HG02678 (cell line): ENCODE measurements around the gene GULP1.
"Not testable (repeated sequence)": the region's sequence is repeated elsewhere in the genome, so short reads cannot be mapped to it uniquely, and the experiment has no call there.

Experiments used
- ATAC-seq: cut with Tn5 transposase; IDR thresholded peaks from one replicate; pipeline ENCODE4 v1.9.1; 2021; ENCODE audit warnings: mild to moderate bottlenecking, moderate library complexity; ENCODE audit not compliant: unreplicated experiment

GULP1 gene

GRCh38 chr2:188596054-188596453, 304.4 kb downstream of the GULP1 start:
- ATAC-seq: no peak

- no peak for ATAC-seq
Measured at GRCh38 chr2:188598551-188598950, 306.9 kb downstream of the GULP1 start.

GRCh38 chr2:188599140-188599539, 307.5 kb downstream of the GULP1 start:
- no peak for ATAC-seq

GRCh38 chr2:188600536-188601210, 309.0 kb downstream of the GULP1 start:
- no peak for ATAC-seq

GRCh38 chr2:188601391-188601790, 309.7 kb downstream of the GULP1 start:
- no peak for ATAC-seq

- no peak for ATAC-seq
Measured at GRCh38 chr2:188601927-188602326, 310.3 kb downstream of the GULP1 start.

GRCh38 chr2:188604579-188604978, 312.9 kb downstream of the GULP1 start:
- no peak for ATAC-seq

GRCh38 chr2:188605609-188606584, 314.2 kb downstream of the GULP1 start:
- not testable (repeated sequence) for ATAC-seq

GRCh38 chr2:188606596-188606995, 314.9 kb downstream of the GULP1 start:
- not testable (repeated sequence) for ATAC-seq

GRCh38 chr2:188607501-188607900, 315.8 kb downstream of the GULP1 start:
- no peak for ATAC-seq

- ATAC-seq: no peak
Measured at GRCh38 chr2:188609321-188610049, 317.8 kb downstream of the GULP1 start.

- ATAC-seq: no peak
Measured at GRCh38 chr2:188610050-188610444, 318.4 kb downstream of the GULP1 start.

- no peak for ATAC-seq
Measured at GRCh38 chr2:188610827-188611226, 319.2 kb downstream of the GULP1 start.

- ATAC-seq: no peak
Measured at GRCh38 chr2:188619146-188619545, 327.5 kb downstream of the GULP1 start.

- no peak for ATAC-seq
Measured at GRCh38 chr2:188620916-188621315, 329.2 kb downstream of the GULP1 start.

- no peak for ATAC-seq
Measured at GRCh38 chr2:188622601-188623260, 331.1 kb downstream of the GULP1 start.

- ATAC-seq: no peak
Measured at GRCh38 chr2:188623995-188624643, 332.4 kb downstream of the GULP1 start.

- ATAC-seq: no peak
Measured at GRCh38 chr2:188627471-188627870, 335.8 kb downstream of the GULP1 start.

GRCh38 chr2:188628989-188629752, 337.5 kb downstream of the GULP1 start:
- no peak for ATAC-seq
